SHP77 treated with DMSO at 0.1 percent for 48 hours (cell line): ENCODE results near the gene BCKDHB.

Experiments
- DNase-seq: peaks from one replicate; lab custom pipeline; 2025; lab: John Stamatoyannopoulos, UW

BCKDHB gene

GRCh38 chr6:80331974-80332373, 225.5 kb downstream of the BCKDHB start:
- peak; percentile 37 for DNase-seq

- no peak for DNase-seq
Observed at GRCh38 chr6:80333342-80333741, 226.9 kb downstream of the BCKDHB start.

GRCh38 chr6:80335121-80335531, 228.7 kb downstream of the BCKDHB start:
- DNase-seq: no peak

DNA sequence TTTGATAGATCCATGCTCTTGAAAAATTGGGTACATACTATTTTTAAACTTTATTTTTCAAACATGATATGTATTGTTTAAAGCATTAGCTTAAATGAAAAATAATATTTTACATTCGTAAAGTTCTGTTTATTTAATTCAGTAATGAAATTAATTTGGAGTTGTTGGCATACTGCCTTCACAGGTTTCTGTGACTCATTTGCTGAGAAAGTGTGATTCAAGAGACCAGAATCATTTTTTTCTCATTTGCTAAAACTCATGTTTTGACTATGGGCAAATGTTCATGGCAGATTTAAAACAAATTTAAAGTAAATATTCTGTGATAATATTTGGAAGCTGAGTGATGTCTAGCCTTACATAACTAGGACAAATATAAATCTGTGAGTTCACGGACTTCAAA, 230.4 kb downstream of the BCKDHB start:
- no peak for DNase-seq

DNA sequence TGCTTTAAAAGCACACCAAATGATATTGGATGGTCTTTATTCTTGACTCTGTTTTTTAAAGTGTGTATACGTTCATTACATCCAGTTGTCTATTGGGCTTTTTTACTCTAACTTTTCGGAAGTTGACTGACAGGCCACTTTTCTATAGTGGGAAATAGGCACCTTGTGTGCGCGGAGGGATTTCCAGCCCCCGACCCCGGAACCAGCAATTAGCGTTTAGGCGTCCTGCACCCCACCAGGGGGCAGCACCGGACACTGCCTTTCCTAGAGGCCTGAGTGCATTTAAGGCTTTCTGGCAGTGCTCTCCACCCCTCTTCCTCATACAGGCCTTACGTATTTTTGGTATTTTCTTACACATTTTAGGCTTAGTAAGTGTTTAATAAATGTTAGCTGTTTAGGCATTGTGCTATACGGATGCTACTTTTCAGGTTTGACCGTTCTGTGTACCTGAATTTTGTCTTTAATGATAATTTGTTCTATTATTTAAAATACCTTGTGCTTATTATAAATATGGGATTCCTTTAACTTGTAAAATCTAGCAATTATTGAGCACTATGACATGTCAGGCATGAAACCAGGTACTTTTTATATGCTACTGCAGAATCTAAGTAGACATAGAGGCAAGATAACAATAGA, 231.8 kb downstream of the BCKDHB start:
- no peak for DNase-seq

GRCh38 chr6:80339421-80339820, 232.9 kb downstream of the BCKDHB start:
- no peak for DNase-seq

DNA sequence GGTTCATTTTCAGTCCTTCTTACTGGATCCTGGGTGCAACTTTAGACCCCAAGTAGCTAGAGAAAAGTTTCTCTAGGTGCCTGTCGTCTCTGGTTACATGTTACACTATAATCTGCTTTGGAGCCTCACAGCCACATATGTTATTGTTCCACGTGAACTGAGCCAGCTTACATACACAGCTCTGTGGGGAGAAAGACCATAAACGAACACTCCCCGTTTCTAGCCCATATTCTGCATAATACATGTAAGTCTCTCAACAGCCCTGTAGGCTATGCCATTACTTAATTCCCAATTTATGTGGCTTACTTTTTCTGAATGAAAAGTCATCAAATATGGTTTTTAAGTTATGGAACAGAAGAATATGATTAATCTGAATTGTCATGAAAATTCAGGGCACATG, 233.8 kb downstream of the BCKDHB start:
- no peak for DNase-seq

DNA sequence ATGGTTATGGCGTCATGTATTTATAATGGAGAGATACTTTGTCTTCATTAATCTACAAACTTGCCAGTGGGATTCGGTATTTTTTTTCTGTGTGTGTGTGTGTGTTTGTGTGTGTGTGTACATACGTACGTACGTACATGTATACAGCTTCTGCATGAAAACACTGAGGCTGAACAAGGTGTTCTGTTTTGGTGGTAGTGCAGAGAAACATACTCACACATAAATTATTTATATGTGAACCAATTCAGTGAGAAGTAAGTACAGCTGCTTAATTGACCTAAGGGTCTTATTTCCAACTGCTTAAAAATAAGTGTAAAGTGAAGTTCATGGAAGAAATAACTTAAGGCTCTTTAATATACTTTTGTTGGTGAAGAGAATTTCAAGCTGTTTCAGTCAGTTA, 234.2 kb downstream of the BCKDHB start:
- no peak for DNase-seq

- no peak for DNase-seq
Observed at GRCh38 chr6:80341330-80341729, 234.9 kb downstream of the BCKDHB start.

DNA sequence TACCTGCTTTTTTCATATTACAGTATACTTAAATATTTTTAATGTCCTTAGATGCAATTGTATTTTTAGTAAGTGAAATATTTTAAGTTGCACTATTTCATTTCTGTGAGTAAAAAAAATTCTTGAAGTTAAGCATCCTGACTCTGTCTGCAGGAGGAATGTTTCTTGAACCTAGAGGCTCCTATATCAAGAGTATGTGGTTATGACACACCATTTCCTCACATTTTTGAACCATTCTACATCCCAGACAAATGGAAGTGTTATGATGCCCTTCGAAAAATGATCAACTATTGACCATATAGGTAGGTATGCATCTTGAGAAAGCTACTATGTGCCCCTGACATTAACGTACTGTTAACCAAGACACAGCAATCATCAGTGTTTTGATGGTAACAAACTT, 237.0 kb downstream of the BCKDHB start:
- no peak for DNase-seq

- DNase-seq: no peak
Observed at GRCh38 chr6:80347101-80347500, 240.6 kb downstream of the BCKDHB start.

DNA sequence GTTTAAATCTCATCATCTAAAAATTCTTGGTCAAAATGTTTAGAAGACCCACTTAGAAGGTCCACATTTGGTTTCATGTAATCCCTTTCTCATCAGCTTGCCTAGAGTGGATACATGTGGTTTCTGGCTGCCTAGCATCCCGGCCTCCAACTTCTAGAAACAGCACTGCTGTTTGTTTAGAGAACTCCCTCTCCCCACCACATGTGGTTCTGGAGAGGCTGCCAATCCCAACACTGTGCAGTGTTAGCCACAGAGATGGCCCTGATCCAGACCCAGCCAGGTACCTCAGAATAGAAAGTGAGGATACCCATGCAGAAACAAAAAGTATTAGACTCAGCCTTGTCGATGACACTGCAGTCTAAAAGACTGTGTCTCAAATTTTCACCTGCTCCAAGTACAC, 241.8 kb downstream of the BCKDHB start:
- DNase-seq: no peak

DNA sequence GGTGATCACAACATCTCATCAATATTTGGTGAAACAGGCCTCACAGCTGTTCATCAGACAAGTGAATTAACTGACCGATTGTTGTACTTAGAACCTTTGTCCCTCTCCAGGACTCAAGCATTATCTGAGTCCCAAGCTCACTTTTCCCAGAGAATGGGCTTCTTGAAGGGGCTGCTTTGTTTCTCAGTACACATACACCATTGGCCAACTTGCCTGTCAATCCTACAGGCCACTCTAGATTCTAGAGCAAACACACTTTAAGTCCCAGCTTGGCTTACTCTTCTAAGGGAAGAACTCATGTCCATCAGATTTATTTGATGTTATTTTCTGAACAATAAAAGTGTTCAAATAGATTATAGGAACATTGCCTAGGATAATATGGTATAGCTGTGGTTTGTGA, 249.5 kb downstream of the BCKDHB start:
- DNase-seq: no peak

GRCh38 chr6:80356545-80356944, 250.1 kb downstream of the BCKDHB start:
- no peak for DNase-seq

GRCh38 chr6:80357081-80357480, 250.6 kb downstream of the BCKDHB start:
- DNase-seq: no peak

DNA sequence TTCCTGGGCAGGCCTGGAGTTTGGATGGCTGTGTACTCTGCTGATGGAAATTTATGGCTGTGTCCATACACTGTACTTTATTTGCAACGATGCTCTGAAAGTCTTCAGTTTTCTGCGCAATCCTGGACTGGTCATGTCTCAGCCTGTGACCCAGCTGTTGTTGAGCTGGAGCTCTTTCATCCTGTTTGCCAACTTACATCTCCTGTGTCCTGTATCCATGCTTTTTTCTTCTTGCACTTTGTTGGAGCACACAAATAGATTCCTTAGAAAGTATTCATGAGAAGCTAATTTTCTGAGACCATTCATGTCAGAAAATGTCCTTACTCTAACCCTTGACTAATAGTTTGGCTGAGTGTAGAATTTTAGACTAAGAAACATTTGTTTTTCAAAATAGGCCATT, 251.2 kb downstream of the BCKDHB start:
- DNase-seq: no peak

DNA sequence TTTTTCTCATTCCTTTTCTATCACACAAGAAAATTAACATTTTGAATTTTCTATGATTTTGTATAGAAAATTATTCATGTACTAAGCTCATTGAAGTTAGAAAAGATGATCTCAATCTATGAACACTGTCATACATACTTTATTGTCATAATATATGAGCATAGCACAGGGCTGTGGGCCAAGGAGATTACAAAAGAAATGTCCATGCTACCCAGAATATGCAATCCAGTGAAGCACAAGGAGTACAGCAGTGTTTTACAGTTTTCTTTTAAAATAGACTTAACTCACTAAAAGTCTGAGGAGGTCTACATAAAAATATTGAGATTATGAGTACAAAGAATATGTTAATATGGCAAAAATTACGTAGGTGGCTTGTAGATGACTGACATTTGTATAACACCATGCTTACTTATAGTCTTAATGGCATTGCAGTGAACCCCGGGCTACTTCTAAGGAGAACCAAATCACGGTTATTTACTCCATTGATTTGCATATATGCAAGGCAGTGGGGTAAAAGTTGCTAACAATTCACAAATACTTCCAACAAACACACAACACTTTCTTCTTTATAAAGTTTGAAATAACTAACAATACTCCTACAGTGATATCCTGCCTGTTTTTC, 257.1 kb downstream of the BCKDHB start:
- DNase-seq: no peak

DNA sequence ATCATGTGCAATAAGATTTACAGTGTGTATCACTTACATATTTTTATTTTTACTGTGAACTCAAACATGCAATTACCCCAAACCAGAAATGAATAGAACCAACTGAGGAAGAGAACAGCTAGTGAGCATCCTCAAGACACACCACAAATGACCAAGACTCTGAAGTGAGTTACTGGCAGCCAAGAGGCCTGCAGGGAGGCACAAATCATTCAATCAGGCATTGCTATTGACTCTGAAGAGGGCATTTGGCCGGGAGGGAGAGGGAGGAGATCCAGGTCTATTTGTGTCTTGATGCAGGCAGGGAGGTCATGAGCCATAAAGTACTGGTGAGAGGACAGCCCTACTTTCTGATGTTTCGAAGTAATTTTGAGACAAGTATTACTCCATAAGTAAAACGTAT, 257.7 kb downstream of the BCKDHB start:
- no peak for DNase-seq

DNA sequence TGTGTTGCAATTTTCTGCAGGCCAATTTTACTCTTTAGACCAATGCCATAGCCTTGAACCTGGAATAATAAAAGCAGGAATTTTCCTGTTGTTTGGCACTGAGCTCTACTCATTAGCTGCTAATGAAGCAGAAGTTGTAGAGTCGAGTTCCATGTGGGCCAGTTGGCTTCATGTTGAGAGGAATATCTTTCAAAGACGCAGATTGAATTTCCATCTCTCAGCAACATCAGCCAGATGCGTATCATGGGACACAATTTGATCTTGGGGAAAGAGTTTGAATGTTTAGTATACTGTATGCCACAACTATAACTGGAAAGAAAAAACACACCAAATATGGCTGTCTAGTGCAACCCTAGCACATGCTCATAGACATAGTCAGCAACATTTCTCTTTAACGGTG, 259.6 kb downstream of the BCKDHB start:
- no peak for DNase-seq

GRCh38 chr6:80366714-80367113, 260.2 kb downstream of the BCKDHB start:
- DNase-seq: no peak

DNA sequence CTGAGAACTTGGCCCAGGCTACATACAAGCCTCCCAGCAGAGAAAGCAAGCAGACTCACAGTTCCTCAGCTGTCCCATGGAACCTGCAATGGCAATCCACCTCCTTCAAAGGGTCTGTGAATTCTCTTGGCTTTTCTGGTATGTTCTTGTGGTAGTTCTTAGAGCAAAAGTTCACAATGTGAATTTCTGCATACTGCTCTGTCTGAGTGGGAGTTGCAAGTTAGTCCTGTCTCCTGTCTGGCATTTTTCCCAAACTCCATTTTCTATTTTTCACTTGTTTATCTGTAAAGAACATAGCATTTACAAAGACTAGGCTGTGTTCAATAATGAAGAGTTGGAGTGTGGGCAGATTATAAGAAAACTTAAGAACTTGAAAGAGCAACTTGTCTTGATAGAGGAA, 269.9 kb downstream of the BCKDHB start:
- no peak for DNase-seq

GRCh38 chr6:80380566-80380965, 274.1 kb downstream of the BCKDHB start:
- DNase-seq: no peak

DNA sequence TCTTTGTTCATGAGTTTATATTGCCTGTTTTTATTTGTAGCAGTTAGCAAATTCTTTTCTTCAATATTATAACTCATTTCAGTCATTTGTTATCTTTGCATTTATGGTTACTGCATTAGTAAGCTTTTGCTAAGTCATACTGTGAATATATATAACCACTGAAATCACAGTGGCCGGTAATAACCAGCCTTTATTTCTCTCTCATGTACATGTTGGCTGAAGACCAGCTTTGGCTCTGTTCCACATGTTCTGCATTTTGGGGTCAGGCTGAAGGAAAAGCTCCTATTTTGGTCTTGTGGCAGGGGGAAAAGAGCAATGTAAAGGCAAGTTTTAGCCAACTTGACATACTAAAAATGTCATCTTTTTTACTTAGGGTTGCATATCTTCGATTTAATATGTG, 276.3 kb downstream of the BCKDHB start:
- DNase-seq: no peak

- DNase-seq: no peak
Observed at GRCh38 chr6:80388507-80388906, 282.0 kb downstream of the BCKDHB start.
